Stimulated activated CD8-positive, alpha-beta memory T cell treated with anti-CD3 and anti-CD28 coated beads, Interleukin-15, amount 100 ng/mL, for 1 hour (primary cell): Measurements from ENCODE around the gene ST7.
"Not testable (repeated sequence)": the region's sequence is repeated elsewhere in the genome, so short reads cannot be mapped to it uniquely, and the experiment has no call there.

Experiments used
- DNase-seq: peaks from one replicate; pipeline ENCODE4 v3.0.0-alpha.2; 2020; ENCODE audit warnings: low read depth

The ST7 gene

GRCh38 chr7:117096942-117097341, 143.6 kb downstream of the ST7 start:
- no peak for DNase-seq

GRCh38 chr7:117097860-117098259, 144.6 kb downstream of the ST7 start:
- no peak for DNase-seq

- DNase-seq: no peak
These were observed 145.2 kb downstream of the ST7 start for GRCh38 chr7:117098457-117098856.

GRCh38 chr7:117101026-117101425, 147.7 kb downstream of the ST7 start:
- no peak for DNase-seq

- DNase-seq: no peak
These were observed 157.4 kb downstream of the ST7 start for GRCh38 chr7:117110480-117111315.

GRCh38 chr7:117111535-117111934, 158.2 kb downstream of the ST7 start:
- no peak for DNase-seq

- no peak for DNase-seq
These were observed 159.3 kb downstream of the ST7 start for GRCh38 chr7:117112640-117113039.

GRCh38 chr7:117113871-117114270, 160.6 kb downstream of the ST7 start:
- no peak for DNase-seq

- DNase-seq: no peak
These were observed 161.0 kb downstream of the ST7 start for GRCh38 chr7:117114272-117114671.

GRCh38 chr7:117116211-117116610, 162.9 kb downstream of the ST7 start:
- DNase-seq: no peak

GRCh38 chr7:117117172-117117571, 163.9 kb downstream of the ST7 start:
- DNase-seq: no peak

- DNase-seq: no peak
These were observed 165.4 kb downstream of the ST7 start for GRCh38 chr7:117118579-117119180.

- peak; percentile 61 for DNase-seq
These were observed 166.1 kb downstream of the ST7 start for GRCh38 chr7:117119192-117119924.

GRCh38 chr7:117120321-117120720, 167.0 kb downstream of the ST7 start:
- DNase-seq: not testable (repeated sequence)

- DNase-seq: not testable (repeated sequence)
These were observed 168.7 kb downstream of the ST7 start for GRCh38 chr7:117122036-117122435.

- no peak for DNase-seq
These were observed 169.2 kb downstream of the ST7 start for GRCh38 chr7:117122536-117122935.

- DNase-seq: no peak
These were observed 170.1 kb downstream of the ST7 start for GRCh38 chr7:117123311-117123926.

- no peak for DNase-seq
These were observed 171.4 kb downstream of the ST7 start for GRCh38 chr7:117124591-117125220.

GRCh38 chr7:117126676-117127075, 173.4 kb downstream of the ST7 start:
- no peak for DNase-seq

GRCh38 chr7:117127585-117128168, 174.4 kb downstream of the ST7 start:
- DNase-seq: peak; percentile 24

GRCh38 chr7:117129521-117129955, 176.2 kb downstream of the ST7 start:
- DNase-seq: no peak

GRCh38 chr7:117130262-117130661, 177.0 kb downstream of the ST7 start:
- DNase-seq: no peak
